ENCODE measurements around the gene FBLN5. TPM values are rescaled to one million over a fixed set of nuclear protein-coding genes. Genes with fewer than 3 reads are reported as not detected.

Gene FBLN5
- total RNA-seq, 1 donor from 2014 or later = 41.5 TPM

DNA sequence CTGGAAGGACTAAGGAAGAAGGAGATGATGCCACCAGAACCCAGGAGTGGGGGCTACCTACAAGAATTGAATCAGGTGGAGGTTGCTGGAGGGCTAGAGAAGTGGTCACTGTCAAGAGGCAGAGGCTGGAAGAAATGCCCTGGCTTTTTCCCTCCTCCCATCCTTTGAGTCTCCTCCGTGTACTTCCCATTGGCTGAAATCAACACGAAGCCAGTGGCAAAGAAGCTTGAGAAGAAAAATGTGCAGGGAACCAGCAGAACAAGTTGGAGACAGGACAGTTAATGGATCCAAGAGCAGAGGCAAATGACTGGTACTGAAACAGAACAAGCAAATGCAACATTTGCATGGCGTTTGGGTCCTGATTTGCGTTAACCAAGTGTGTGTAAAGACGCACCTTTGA, 9.1 kb upstream of the FBLN5 start:
- Mint-ChIP-seq H3K36me3 (no peaks in the 10 kb centered on the region), H3K4me3 (no peak overlapping the region)
- TF ChIP-seq, protein P1, sequence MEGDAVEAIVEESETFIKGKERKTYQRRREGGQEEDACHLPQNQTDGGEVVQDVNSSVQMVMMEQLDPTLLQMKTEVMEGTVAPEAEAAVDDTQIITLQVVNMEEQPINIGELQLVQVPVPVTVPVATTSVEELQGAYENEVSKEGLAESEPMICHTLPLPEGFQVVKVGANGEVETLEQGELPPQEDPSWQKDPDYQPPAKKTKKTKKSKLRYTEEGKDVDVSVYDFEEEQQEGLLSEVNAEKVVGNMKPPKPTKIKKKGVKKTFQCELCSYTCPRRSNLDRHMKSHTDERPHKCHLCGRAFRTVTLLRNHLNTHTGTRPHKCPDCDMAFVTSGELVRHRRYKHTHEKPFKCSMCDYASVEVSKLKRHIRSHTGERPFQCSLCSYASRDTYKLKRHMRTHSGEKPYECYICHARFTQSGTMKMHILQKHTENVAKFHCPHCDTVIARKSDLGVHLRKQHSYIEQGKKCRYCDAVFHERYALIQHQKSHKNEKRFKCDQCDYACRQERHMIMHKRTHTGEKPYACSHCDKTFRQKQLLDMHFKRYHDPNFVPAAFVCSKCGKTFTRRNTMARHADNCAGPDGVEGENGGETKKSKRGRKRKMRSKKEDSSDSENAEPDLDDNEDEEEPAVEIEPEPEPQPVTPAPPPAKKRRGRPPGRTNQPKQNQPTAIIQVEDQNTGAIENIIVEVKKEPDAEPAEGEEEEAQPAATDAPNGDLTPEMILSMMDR (IDR thresholded peaks at IDR 0.05; ENCODE audit: unreplicated experiment) = no peak

DNA sequence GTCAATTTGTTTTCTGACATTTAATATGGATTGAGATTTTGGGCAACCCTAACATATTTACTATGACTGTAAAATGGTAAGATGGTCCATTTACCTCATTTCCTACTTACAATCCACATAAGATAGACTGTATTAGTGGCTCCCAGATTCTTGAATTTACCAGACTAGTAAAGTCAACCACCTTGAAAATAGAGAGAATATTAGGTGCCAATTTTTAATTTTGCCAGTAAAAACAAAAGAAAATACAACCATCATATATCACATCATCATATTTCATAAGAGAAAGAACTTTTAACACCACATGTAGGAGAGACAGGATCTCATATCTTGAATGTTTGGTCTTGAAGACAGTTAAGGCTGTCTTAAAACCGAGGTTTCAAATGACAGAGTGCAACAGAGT, 7.7 kb upstream of the FBLN5 start:
- DNase-seq (ENCODE audit: low spot score in 2 of 2, unreplicated experiment in 2 of 2) = no peak
- Mint-ChIP-seq H3K4me3 (no peak overlapping the region), H3K27ac (no peak overlapping the region), H3K36me3 (no peaks in the 10 kb centered on the region), H3K9me3 (no peaks in the 10 kb centered on the region), H3K27me3 (ENCODE audit: low read depth) (no peaks in the 10 kb centered on the region), H3K4me1 (peaks cover 4% of the 10 kb centered on the region)
- TF ChIP-seq, protein P1 (IDR thresholded peaks at IDR 0.05; ENCODE audit: unreplicated experiment) = no peak

More for the DNA sequence above, 9.1 kb upstream of the FBLN5 start:
- Mint-ChIP-seq H3K27me3 (ENCODE audit: low read depth) (no peaks in the 10 kb centered on the region), H3K9me3 (no peaks in the 10 kb centered on the region), H3K27ac (no peak overlapping the region), H3K4me1 (peaks cover 5% of the 10 kb centered on the region)
- DNase-seq (ENCODE audit: low spot score in 2 of 2, unreplicated experiment in 2 of 2) = no peak

- H3K4me3 Mint-ChIP-seq = no peak overlapping the region
- H3K27me3 Mint-ChIP-seq (ENCODE audit: low read depth) = no peaks in the 10 kb centered on the region
- no peak overlapping the region for H3K27ac Mint-ChIP-seq
- H3K36me3 Mint-ChIP-seq = no peaks in the 10 kb centered on the region
- H3K9me3 Mint-ChIP-seq = no peaks in the 10 kb centered on the region
- peaks cover 5% of the 10 kb centered on the region for H3K4me1 Mint-ChIP-seq
- TF ChIP-seq, protein P1 (IDR thresholded peaks at IDR 0.05; ENCODE audit: unreplicated experiment) = no peak
- no peak for DNase-seq (ENCODE audit: low spot score in 2 of 2, unreplicated experiment in 2 of 2)
Measured at GRCh38 chr14:91953170-91953985, 5.9 kb upstream of the FBLN5 start.

DNA sequence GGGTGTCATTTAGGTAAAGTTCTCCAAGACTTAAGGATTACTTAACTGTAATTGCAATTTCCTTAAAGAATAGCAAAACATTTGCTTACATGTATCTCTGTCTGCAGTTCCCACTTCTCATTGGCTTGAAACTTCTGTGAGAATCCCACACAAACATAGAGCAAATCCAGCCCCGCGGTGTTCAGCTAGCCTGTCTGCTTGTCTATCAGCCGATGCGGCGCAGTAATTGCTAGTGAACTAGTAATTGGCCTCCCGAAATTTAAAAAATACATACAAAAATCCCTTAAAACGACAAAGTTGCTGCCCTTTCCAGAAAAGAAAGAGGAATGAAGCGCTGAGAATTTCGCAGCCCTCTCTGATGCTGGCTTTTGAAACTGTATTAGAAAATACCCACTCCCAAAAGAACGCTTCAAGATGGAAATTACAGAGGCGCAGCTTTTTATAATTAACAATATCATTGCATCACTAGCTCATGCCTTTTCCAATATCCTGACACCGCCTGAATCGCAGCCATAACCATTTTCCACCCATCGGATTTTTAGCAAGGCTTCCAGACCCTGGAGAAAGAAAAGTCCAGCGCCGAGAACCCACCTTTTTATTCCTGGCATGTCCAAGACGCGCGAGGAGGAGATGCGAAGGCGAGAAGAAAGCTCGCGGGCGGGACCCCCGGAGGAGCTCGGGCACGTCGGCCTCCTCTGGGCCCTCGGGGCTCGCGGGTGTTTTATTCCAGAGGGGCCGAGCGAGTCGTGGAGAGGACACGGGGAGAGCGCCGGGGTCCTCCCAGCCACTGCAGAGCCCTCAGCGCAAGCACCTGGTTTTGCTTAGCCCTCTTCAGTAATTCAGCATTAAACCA, 646 bp downstream of the FBLN5 start:
- DNase-seq (ENCODE audit: low spot score in 2 of 2, unreplicated experiment in 2 of 2) = peak in 1 of 2 experiments; percentile 60
- Mint-ChIP-seq H3K27ac (peak overlapping the region; percentile 90), H3K27me3 (ENCODE audit: low read depth) (no peaks in the 10 kb centered on the region), H3K9me3 (no peaks in the 10 kb centered on the region), H3K4me3 (peak overlapping the region; percentile 80), H3K36me3 (no peaks in the 10 kb centered on the region), H3K4me1 (peaks cover 20% of the 10 kb centered on the region)
- TF ChIP-seq, protein P1 (IDR thresholded peaks at IDR 0.05; ENCODE audit: unreplicated experiment) = no peak

- DNase-seq (ENCODE audit: low spot score in 2 of 2, unreplicated experiment in 2 of 2) = no peak
- Mint-ChIP-seq H3K4me1 (peaks cover 20% of the 10 kb centered on the region), H3K36me3 (no peaks in the 10 kb centered on the region), H3K9me3 (no peaks in the 10 kb centered on the region), H3K4me3 (peak overlapping the region; percentile 80), H3K27ac (peak overlapping the region; percentile 61), H3K27me3 (ENCODE audit: low read depth) (no peaks in the 10 kb centered on the region)
- TF ChIP-seq, protein P1 (IDR thresholded peaks at IDR 0.05; ENCODE audit: unreplicated experiment) = no peak
Measured at GRCh38 chr14:91945751-91946621, 1.5 kb downstream of the FBLN5 start.

Measured in mesothelial cell of epicardium (in vitro differentiated cells).